Keratinocyte (primary cell): Measurements from ENCODE around the gene FRY. TPM values are rescaled to one million over a fixed set of nuclear protein-coding genes. Genes with fewer than 3 reads are reported as not detected.

Experiments
- DNase-seq: peaks from one replicate; pipeline ENCODE4 v3.0.0-alpha.2; 2011; ENCODE audit warnings: low read depth, missing footprints, low spot score
- FAIRE-seq: peaks from 2 replicates; lab custom pipeline; 2011; peaks lifted over from hg19 to GRCh38; lab: Jason Lieb, UNC
- H2AFZ ChIP-seq: 2 replicates; pipeline ENCODE4 v1.6.0; 2012; ENCODE audit warnings: low read length, control low read depth, inconsistent platforms; ENCODE audit not compliant: control insufficient read depth
- H3K27ac ChIP-seq: 2 replicates; pipeline ENCODE4 v1.5.1; 2011; ENCODE audit warnings: low read length; ENCODE audit not compliant: control insufficient read depth, insufficient read depth
- H3K27me3 ChIP-seq: 3 replicates; pipeline ENCODE4 v1.6.0; 2011; ENCODE audit warnings: low read length; ENCODE audit not compliant: control insufficient read depth, insufficient read depth; ENCODE audit errors: extremely low read depth
- H3K36me3 ChIP-seq, 2 experiments: 2 replicates in 1 of 2; 3 replicates in 1 of 2; pipeline ENCODE4 v1.5.1; 2011; ENCODE audit warnings: low read length in 2 of 2, mild to moderate bottlenecking in 1 of 2; ENCODE audit not compliant: control insufficient read depth in 2 of 2, insufficient read depth in 2 of 2; ENCODE audit errors: extremely low read depth in 1 of 2
- H3K4me1 ChIP-seq: 3 replicates; pipeline ENCODE4 v1.5.1; 2011; ENCODE audit warnings: low read length; ENCODE audit not compliant: control insufficient read depth, insufficient read depth; ENCODE audit errors: extremely low read depth
- H3K4me2 ChIP-seq: 3 replicates; pipeline ENCODE4 v1.6.0; 2011; ENCODE audit warnings: low read depth, low read length; ENCODE audit not compliant: control insufficient read depth, insufficient read depth; ENCODE audit errors: extremely low read depth
- H3K4me3 ChIP-seq, 3 experiments: fragments of 200-600 bp in 1 of 3; sonication (generic) in 1 of 3; 2 replicates in 2 of 3; 3 replicates in 1 of 3; pipeline ENCODE4 v1.5.1; 2011 to 2016; ENCODE audit warnings: low read length in 3 of 3, mild to moderate bottlenecking in 3 of 3, control low read depth in 2 of 3, inconsistent platforms in 1 of 3, low read depth in 1 of 3, mixed read lengths in 1 of 3, mixed run types in 1 of 3, moderate library complexity in 1 of 3; ENCODE audit not compliant: control insufficient read depth in 2 of 3, insufficient read depth in 2 of 3; ENCODE audit errors: extremely low read depth in 1 of 3
- H3K79me2 ChIP-seq: 2 replicates; pipeline ENCODE4 v1.6.0; 2012; ENCODE audit warnings: low read length; ENCODE audit not compliant: control insufficient read depth, insufficient read depth
- H3K9ac ChIP-seq: 3 replicates; pipeline ENCODE4 v1.6.0; 2011; ENCODE audit warnings: low read length; ENCODE audit not compliant: control insufficient read depth, insufficient read depth; ENCODE audit errors: extremely low read depth
- H3K9me1 ChIP-seq: 3 replicates; pipeline ENCODE4 v1.6.0; 2011; ENCODE audit warnings: low read length; ENCODE audit not compliant: control insufficient read depth, insufficient read depth; ENCODE audit errors: extremely low read depth
- H3K9me3 ChIP-seq: 2 replicates; pipeline ENCODE4 v1.5.1; 2012; ENCODE audit warnings: low read depth, low read length; ENCODE audit not compliant: control insufficient read depth
- H4K20me1 ChIP-seq: 3 replicates; pipeline ENCODE4 v1.6.0; 2011; ENCODE audit warnings: low read length; ENCODE audit not compliant: control insufficient read depth, insufficient read depth; ENCODE audit errors: extremely low read depth
- CTCF ChIP-seq, 3 experiments: IDR thresholded peaks in 1 of 3; conservative IDR thresholded peaks in 1 of 3; optimal IDR thresholded peaks in 1 of 3; 2 replicates in 2 of 3; 3 replicates in 1 of 3; pipeline versions ENCODE3 to v1.5.1; 2011; ENCODE audit warnings: low read length in 3 of 3, mild to moderate bottlenecking in 3 of 3, moderate library complexity in 2 of 3, control low read depth in 1 of 3, inconsistent platforms in 1 of 3; ENCODE audit not compliant: insufficient read depth in 2 of 3; ENCODE audit errors: extremely low read depth in 1 of 3
- EZH2 ChIP-seq: IDR thresholded peaks from one replicate; pipeline ENCODE4 v1.6.1; 2012; ENCODE audit warnings: inconsistent platforms, mild to moderate bottlenecking, low read length, moderate library complexity
- dilution Hi-C: fragments of 300-500 bp; cut with MboI; formaldehyde crosslinking; loops from one replicate; pipeline ENCODE4 v1.7.0; 2020; ENCODE audit warnings: low sequenced_read_pairs; ENCODE audit not compliant: extremely low pct_ligation_motif_present
- polyA plus RNA-seq, 5 experiments: library from polyadenylated mRNA; depleted of rRNA in 3 of 5; stranded (reverse) in 3 of 5; stranded (forward) in 1 of 5; unstranded in 1 of 5; fragments of >200 nt; gene quantifications; 1 replicate in 1 of 5; 2 replicates in 3 of 5; 3 replicates in 1 of 5; pipeline versions ENCODE4 v1.2.1 to v1.2.3, GENCODE V29; 2011 to 2012; ENCODE audit warnings: missing spikeins in 2 of 5, low read depth in 1 of 5, low replicate concordance in 1 of 5

Gene FRY
- polyA plus RNA-seq, 1 donor (not counting 4 experiments of a cell fraction or from before 2014, with no cell fraction given): 0.80 TPM

- FAIRE-seq (no peak), DNase-seq (no peak)
- H3K9me3 ChIP-seq: no peaks in the 10 kb centered on the region
- no peak overlapping the region for H3K9ac ChIP-seq
- H3K27me3 ChIP-seq: no peaks in the 10 kb centered on the region
- TF ChIP-seq EZH2: no peak
- no peak for TF ChIP-seq CTCF (optimal IDR thresholded peaks at IDR 0.05 in 1 of 3, IDR thresholded peaks at IDR 0.05 in 1 of 3, conservative IDR thresholded peaks at IDR 0.05 in 1 of 3; ENCODE audit: extremely low read depth in 1 of 3, insufficient read depth in 2 of 3, low read length in 3 of 3)
- no peak overlapping the region for H3K4me3 ChIP-seq
- H2AFZ ChIP-seq: no peak overlapping the region
- no peak overlapping the region for H3K27ac ChIP-seq
- H3K4me2 ChIP-seq: no peak overlapping the region
- H3K36me3 ChIP-seq: no peaks in the 10 kb centered on the region
- dilution Hi-C loops: no loop called here
- H3K4me1 ChIP-seq: no peaks in the 10 kb centered on the region
- no peaks in the 10 kb centered on the region for H3K79me2 ChIP-seq
- H3K9me1 ChIP-seq: no peaks in the 10 kb centered on the region
- no peaks in the 10 kb centered on the region for H4K20me1 ChIP-seq
Measured at GRCh38 chr13:32299893-32300292, 268.3 kb downstream of the FRY start.

GRCh38 chr13:32300406-32300805, 268.8 kb downstream of the FRY start:
- FAIRE-seq (no peak), DNase-seq (no peak)
- Histone ChIP-seq H3K4me1 (no peaks in the 10 kb centered on the region), H3K27ac (no peak overlapping the region), H4K20me1 (no peaks in the 10 kb centered on the region), H3K9me1 (no peaks in the 10 kb centered on the region), H3K9ac (no peak overlapping the region), H3K79me2 (no peaks in the 10 kb centered on the region), H3K27me3 (no peaks in the 10 kb centered on the region), H3K4me2 (no peak overlapping the region), H2AFZ (no peak overlapping the region), H3K9me3 (no peaks in the 10 kb centered on the region), H3K4me3 (no peak overlapping the region), H3K36me3 (no peaks in the 10 kb centered on the region)
- dilution Hi-C loops: no loop called here
- TF ChIP-seq EZH2 (no peak), CTCF (optimal IDR thresholded peaks at IDR 0.05 in 1 of 3, IDR thresholded peaks at IDR 0.05 in 1 of 3, conservative IDR thresholded peaks at IDR 0.05 in 1 of 3; ENCODE audit: extremely low read depth in 1 of 3, insufficient read depth in 2 of 3, low read length in 3 of 3) (no peak)
